H9 (cell line): Measurements from ENCODE around the gene ZCCHC7. TPM values are rescaled to one million over a fixed set of nuclear protein-coding genes. Genes with fewer than 3 reads are reported as not detected.

ENCODE experiments used
- DNase-seq: peaks from one replicate; pipeline ENCODE4 v3.0.0-alpha.2; 2017
- H2AFZ ChIP-seq: one replicate; pipeline ENCODE4 v1.6.1; 2013; ENCODE audit warnings: mild to moderate bottlenecking, low read length, control low read depth, moderate library complexity
- H2AK5ac ChIP-seq: 2 replicates; pipeline ENCODE4 v1.6.1; 2013; ENCODE audit warnings: low read length, control low read depth, mixed read lengths; ENCODE audit not compliant: insufficient read length
- H2BK120ac ChIP-seq: one replicate; pipeline ENCODE4 v1.6.1; 2013; ENCODE audit warnings: low read depth, mild to moderate bottlenecking, low read length, control low read depth, inconsistent platforms; ENCODE audit not compliant: poor library complexity, severe bottlenecking
- H2BK12ac ChIP-seq: 2 replicates; pipeline ENCODE4 v1.6.1; 2013; ENCODE audit warnings: low read length, control low read depth, mixed read lengths, low read depth; ENCODE audit not compliant: insufficient read length
- H2BK15ac ChIP-seq: 2 replicates; pipeline ENCODE4 v1.6.1; 2013; ENCODE audit warnings: low read depth, low read length, control low read depth
- H2BK20ac ChIP-seq: one replicate; pipeline ENCODE4 v1.6.1; 2013; ENCODE audit warnings: low read depth, mild to moderate bottlenecking, low read length, control low read depth, inconsistent platforms; ENCODE audit not compliant: poor library complexity, severe bottlenecking
- H2BK5ac ChIP-seq: 2 replicates; pipeline ENCODE4 v1.6.1; 2013; ENCODE audit warnings: low read length, control low read depth, mixed read lengths; ENCODE audit not compliant: insufficient read length
- H3K14ac ChIP-seq: 2 replicates; pipeline ENCODE4 v1.6.1; 2013; ENCODE audit warnings: low read length, control low read depth; ENCODE audit not compliant: insufficient read depth
- H3K18ac ChIP-seq: 2 replicates; pipeline ENCODE4 v1.6.1; 2013; ENCODE audit warnings: low read depth, mild to moderate bottlenecking, mixed read lengths, low read length, control low read depth; ENCODE audit not compliant: insufficient read length
- H3K23ac ChIP-seq: 2 replicates; pipeline ENCODE4 v1.6.1; 2013; ENCODE audit warnings: low read length, control low read depth, mixed read lengths, low read depth; ENCODE audit not compliant: insufficient read length
- H3K23me2 ChIP-seq: 2 replicates; pipeline ENCODE4 v1.6.1; 2013; ENCODE audit warnings: low read depth, mild to moderate bottlenecking, mixed read lengths, low read length, control low read depth; ENCODE audit not compliant: insufficient read length, poor library complexity, severe bottlenecking
- H3K27ac ChIP-seq: 2 replicates; pipeline ENCODE4 v1.5.1; 2013; ENCODE audit warnings: low read length, control low read depth, mixed read lengths, low read depth; ENCODE audit not compliant: insufficient read length
- H3K27me3 ChIP-seq: 2 replicates; pipeline ENCODE4 v1.6.1; 2013; ENCODE audit warnings: low read length, control low read depth, inconsistent platforms; ENCODE audit not compliant: insufficient read depth
- H3K4ac ChIP-seq: 2 replicates; pipeline ENCODE4 v1.6.1; 2013; ENCODE audit warnings: low read depth, mild to moderate bottlenecking, control low read depth, inconsistent platforms, low read length, moderate library complexity
- H3K4me1 ChIP-seq: 2 replicates; pipeline ENCODE4 v1.6.1; 2013; ENCODE audit warnings: low read length, control low read depth, inconsistent platforms; ENCODE audit not compliant: insufficient read depth
- H3K4me2 ChIP-seq: 2 replicates; pipeline ENCODE4 v1.6.1; 2013; ENCODE audit warnings: low read length, control low read depth, mixed read lengths; ENCODE audit not compliant: insufficient read length, insufficient read depth
- H3K56ac ChIP-seq: 2 replicates; pipeline ENCODE4 v1.6.1; 2013; ENCODE audit warnings: low read depth, mild to moderate bottlenecking, mixed read lengths, low read length, control low read depth; ENCODE audit not compliant: insufficient read length
- H3K79me1 ChIP-seq: 2 replicates; pipeline ENCODE4 v1.6.1; 2013; ENCODE audit warnings: low read depth, mild to moderate bottlenecking, moderate library complexity, low read length, control low read depth, inconsistent platforms; ENCODE audit not compliant: insufficient read depth, poor library complexity, severe bottlenecking
- H3K79me2 ChIP-seq: 2 replicates; pipeline ENCODE4 v1.6.1; 2013; ENCODE audit warnings: low read length, control low read depth, inconsistent platforms; ENCODE audit not compliant: insufficient read depth
- H3K9ac ChIP-seq: 2 replicates; pipeline ENCODE4 v1.6.1; 2013; ENCODE audit warnings: low read length, control low read depth, mixed read lengths; ENCODE audit not compliant: insufficient read length; ENCODE audit errors: extremely low read depth
- H3K9me3 ChIP-seq: one replicate; pipeline ENCODE4 v1.6.1; 2013; ENCODE audit warnings: low read depth, low read length, inconsistent platforms; ENCODE audit not compliant: control insufficient read depth
- H3T11ph ChIP-seq: one replicate; pipeline ENCODE4 v1.6.1; 2013; ENCODE audit warnings: mild to moderate bottlenecking, low read length, control low read depth, inconsistent platforms
- H4K20me1 ChIP-seq: one replicate; pipeline ENCODE4 v1.6.1; 2013; ENCODE audit not compliant: control insufficient read depth, insufficient read length, insufficient read depth
- H4K5ac ChIP-seq: 2 replicates; pipeline ENCODE4 v1.6.1; 2013; ENCODE audit warnings: low read depth, mild to moderate bottlenecking, mixed read lengths, low read length, control low read depth; ENCODE audit not compliant: insufficient read length
- H4K8ac ChIP-seq: replicated peaks from 2 replicates; pipeline ENCODE4 v1.6.1; 2013; ENCODE audit warnings: low read length, control low read depth, mixed read lengths, low read depth; ENCODE audit not compliant: insufficient read length
- H4K91ac ChIP-seq: 2 replicates; pipeline ENCODE4 v1.6.1; 2013; ENCODE audit warnings: low read depth, mild to moderate bottlenecking, moderate library complexity, mixed read lengths, low read length, control low read depth; ENCODE audit not compliant: insufficient read length
- H3K27ac Mint-ChIP-seq, 3 experiments: 2 replicates in 2 of 3; 3 replicates in 1 of 3; pipeline ENCODE4 v1.8.0; 2020 to 2021; ENCODE audit warnings: mixed read lengths in 3 of 3, mild to moderate bottlenecking in 1 of 3, moderate library complexity in 1 of 3
- H3K27me3 Mint-ChIP-seq: 2 replicates; pipeline ENCODE4 v1.8.0; 2021; ENCODE audit warnings: low read depth, mild to moderate bottlenecking, moderate library complexity, mixed read lengths
- H3K36me3 Mint-ChIP-seq, 3 experiments: 2 replicates in 2 of 3; 3 replicates in 1 of 3; pipeline ENCODE4 v1.8.0; 2020 to 2021; ENCODE audit warnings: low read depth in 3 of 3, mixed read lengths in 3 of 3; ENCODE audit not compliant: insufficient read depth in 1 of 3
- H3K4me1 Mint-ChIP-seq, 2 experiments: 2 replicates each; pipeline ENCODE4 v1.8.0; 2020; ENCODE audit warnings: mixed read lengths in 2 of 2
- H3K4me3 Mint-ChIP-seq, 2 experiments: 2 replicates in 1 of 2; 3 replicates in 1 of 2; pipeline ENCODE4 v1.8.0; 2020 to 2021; ENCODE audit warnings: mild to moderate bottlenecking in 2 of 2, mixed read lengths in 2 of 2, moderate library complexity in 1 of 2
- H3K9me3 Mint-ChIP-seq, 2 experiments: 2 replicates in 1 of 2; 3 replicates in 1 of 2; pipeline ENCODE4 v1.8.0; 2020; ENCODE audit warnings: mild to moderate bottlenecking in 2 of 2, mixed read lengths in 2 of 2, moderate library complexity in 1 of 2
- WGBS: extraction: QIAGEN DNeasy Blood & Tissue Kit; methylation state at CpG from one replicate; pipeline ENCODE4 v1.1.7; 2013; ENCODE audit warnings: missing lambda C conversion rate, low lambda C conversion rate, mixed read lengths; ENCODE audit not compliant: insufficient read length; ENCODE audit errors: extremely low coverage; 5-methylcytosine and 5-hydroxymethylcytosine counted together
- total RNA-seq: library from RNA; stranded (reverse); gene quantifications from 2 replicates; pipeline ENCODE4 v1.2.1, GENCODE V29; 2021
- TF ChIP-seq, protein P1 (sequence below): fragments of 200-600 bp; sonication (generic); conservative IDR thresholded peaks from 3 replicates; pipeline ENCODE4 v1.8.0; 2021; ENCODE audit warnings: antibody characterized with exemption, mild to moderate bottlenecking

ZCCHC7 gene
- total RNA-seq, 1 experiment from 2014 or later: 20.3 TPM

DNA sequence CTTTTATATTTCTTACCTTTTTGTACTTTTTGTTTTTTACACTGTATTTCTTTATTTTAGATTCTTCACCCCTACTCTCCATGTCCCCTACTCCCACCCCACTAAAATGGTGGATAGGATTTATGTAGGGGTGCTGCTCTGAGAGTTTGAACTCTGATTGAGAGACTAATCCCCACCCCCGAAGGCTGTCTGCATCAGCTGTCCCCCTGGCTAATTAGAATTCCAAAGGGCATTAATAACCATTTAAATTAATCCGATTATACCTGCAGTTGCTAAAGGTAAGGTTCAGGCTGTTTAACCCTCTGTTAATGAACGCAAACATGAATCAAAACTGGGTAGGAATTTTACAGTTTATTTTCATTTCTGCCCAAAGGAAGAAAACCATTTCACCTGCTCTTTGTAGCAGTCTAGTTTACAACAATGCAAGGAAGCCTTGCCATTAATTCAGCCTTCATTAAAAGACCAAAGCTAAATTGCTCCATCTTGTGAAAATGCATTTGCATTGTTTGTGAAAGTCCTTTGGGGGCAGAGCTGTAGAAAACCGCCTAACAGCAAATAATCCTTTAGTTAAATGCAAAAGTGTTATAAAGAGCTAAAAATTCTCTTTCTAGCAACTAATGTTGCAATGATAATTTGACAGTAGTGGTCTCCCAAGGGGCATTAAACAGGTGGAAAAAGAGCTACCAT lies 71.2 kb downstream of the ZCCHC7 start:
- no peak overlapping the region for H2BK15ac ChIP-seq
- peaks cover 41 to 59% of the 10 kb centered on the region in 2 experiments for H3K4me1 Mint-ChIP-seq

More for the DNA sequence above, 71.2 kb downstream of the ZCCHC7 start:
- H3K4me2 ChIP-seq: no peak overlapping the region
- H3K79me1 ChIP-seq: no peaks in the 10 kb centered on the region
- no peak overlapping the region for H4K5ac ChIP-seq
- TF ChIP-seq, protein P1, sequence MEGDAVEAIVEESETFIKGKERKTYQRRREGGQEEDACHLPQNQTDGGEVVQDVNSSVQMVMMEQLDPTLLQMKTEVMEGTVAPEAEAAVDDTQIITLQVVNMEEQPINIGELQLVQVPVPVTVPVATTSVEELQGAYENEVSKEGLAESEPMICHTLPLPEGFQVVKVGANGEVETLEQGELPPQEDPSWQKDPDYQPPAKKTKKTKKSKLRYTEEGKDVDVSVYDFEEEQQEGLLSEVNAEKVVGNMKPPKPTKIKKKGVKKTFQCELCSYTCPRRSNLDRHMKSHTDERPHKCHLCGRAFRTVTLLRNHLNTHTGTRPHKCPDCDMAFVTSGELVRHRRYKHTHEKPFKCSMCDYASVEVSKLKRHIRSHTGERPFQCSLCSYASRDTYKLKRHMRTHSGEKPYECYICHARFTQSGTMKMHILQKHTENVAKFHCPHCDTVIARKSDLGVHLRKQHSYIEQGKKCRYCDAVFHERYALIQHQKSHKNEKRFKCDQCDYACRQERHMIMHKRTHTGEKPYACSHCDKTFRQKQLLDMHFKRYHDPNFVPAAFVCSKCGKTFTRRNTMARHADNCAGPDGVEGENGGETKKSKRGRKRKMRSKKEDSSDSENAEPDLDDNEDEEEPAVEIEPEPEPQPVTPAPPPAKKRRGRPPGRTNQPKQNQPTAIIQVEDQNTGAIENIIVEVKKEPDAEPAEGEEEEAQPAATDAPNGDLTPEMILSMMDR: no peak
- no peak overlapping the region for H2BK5ac ChIP-seq
- H3T11ph ChIP-seq: no peak overlapping the region
- DNase-seq: no peak
- H3K23ac ChIP-seq: no peak overlapping the region
- H3K4me1 ChIP-seq: peaks cover 3% of the 10 kb centered on the region; the same call in 1 of the 2 replicates
- no peaks in the 10 kb centered on the region for H3K27me3 ChIP-seq
- no peaks in the 10 kb centered on the region for H4K20me1 ChIP-seq
- no peak overlapping the region for H3K14ac ChIP-seq
- H2AFZ ChIP-seq: no peak overlapping the region
- no peaks in the 10 kb centered on the region for H3K23me2 ChIP-seq
- no peak overlapping the region for H3K4ac ChIP-seq
- no peak overlapping the region for H3K27ac ChIP-seq
- H2BK20ac ChIP-seq: no peak overlapping the region
- H4K91ac ChIP-seq: no peak overlapping the region
- H3K56ac ChIP-seq: no peak overlapping the region
- no peak overlapping the region for H2AK5ac ChIP-seq
- no peak overlapping the region for H2BK120ac ChIP-seq
- Mint-ChIP-seq H3K4me3 (peak overlapping the region; percentile 39 to 58; a peak in 3 of 5 replicates), H3K27me3 (no peaks in the 10 kb centered on the region), H3K27ac (peak overlapping the region; percentile 76 to 95 (median 90); a peak in 6 of 7 replicates), H3K9me3 (peaks cover 2 to 3% of the 10 kb centered on the region in 2 experiments; a peak in 4 of 5 replicates), H3K36me3 (peaks cover 11 to 22% (median 12%) of the 10 kb centered on the region in 3 experiments)
- H2BK12ac ChIP-seq: no peak overlapping the region
- H3K79me2 ChIP-seq: no peaks in the 10 kb centered on the region
- no peaks in the 10 kb centered on the region for H3K9me3 ChIP-seq
- no CpG with 5 or more reads among the region's 4 CpGs for WGBS
- no peak overlapping the region for H3K9ac ChIP-seq
- no peak overlapping the region for H3K18ac ChIP-seq
- H4K8ac ChIP-seq: no peak overlapping the region
